Mammary microvascular endothelial cell (primary cell): Measurements from ENCODE around the gene SLC2A4. TPM values are rescaled to one million over a fixed set of nuclear protein-coding genes. Genes with fewer than 3 reads are reported as not detected.

Experiments used
- total RNA-seq: library from RNA; depleted of rRNA; stranded (reverse); fragments of >200 nt; gene quantifications from 2 replicates; pipeline ENCODE4 v1.2.3, GENCODE V29; 2015

The SLC2A4 gene
- total RNA-seq, result 0.10 and 0.13 TPM in 2 replicates

DNA sequence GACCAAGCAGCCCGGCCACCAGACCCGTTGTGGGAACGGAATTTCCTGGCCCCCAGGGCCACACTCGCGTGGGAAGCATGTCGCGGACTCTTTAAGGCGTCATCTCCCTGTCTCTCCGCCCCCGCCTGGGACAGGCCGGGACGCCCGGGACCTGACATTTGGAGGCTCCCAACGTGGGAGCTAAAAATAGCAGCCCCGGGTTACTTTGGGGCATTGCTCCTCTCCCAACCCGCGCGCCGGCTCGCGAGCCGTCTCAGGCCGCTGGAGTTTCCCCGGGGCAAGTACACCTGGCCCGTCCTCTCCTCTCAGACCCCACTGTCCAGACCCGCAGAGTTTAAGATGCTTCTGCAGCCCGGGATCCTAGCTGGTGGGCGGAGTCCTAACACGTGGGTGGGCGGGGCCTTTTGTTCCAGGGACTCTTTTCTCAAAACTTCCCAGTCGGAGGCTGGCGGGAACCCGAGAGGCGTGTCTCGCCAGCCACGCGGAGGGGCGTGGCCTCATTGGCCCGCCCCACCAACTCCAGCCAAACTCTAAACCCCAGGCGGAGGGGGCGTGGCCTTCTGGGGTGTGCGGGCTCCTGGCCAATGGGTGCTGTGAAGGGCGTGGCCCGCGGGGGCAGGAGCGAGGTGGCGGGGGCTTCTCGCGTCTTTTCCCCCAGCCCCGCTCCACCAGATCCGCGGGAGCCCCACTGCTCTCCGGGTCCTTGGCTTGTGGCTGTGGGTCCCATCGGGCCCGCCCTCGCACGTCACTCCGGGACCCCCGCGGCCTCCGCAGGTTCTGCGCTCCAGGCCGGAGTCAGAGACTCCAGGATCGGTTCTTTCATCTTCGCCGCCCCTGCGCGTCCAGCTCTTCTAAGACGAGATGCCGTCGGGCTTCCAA lies at the start of gene SLC2A4:
Gene SLC2A4, plus strand, starts transcription at position 645 of the 879 bp plus-strand sequence. Its CDS starts 217 bp downstream, at position 862.

DNA sequence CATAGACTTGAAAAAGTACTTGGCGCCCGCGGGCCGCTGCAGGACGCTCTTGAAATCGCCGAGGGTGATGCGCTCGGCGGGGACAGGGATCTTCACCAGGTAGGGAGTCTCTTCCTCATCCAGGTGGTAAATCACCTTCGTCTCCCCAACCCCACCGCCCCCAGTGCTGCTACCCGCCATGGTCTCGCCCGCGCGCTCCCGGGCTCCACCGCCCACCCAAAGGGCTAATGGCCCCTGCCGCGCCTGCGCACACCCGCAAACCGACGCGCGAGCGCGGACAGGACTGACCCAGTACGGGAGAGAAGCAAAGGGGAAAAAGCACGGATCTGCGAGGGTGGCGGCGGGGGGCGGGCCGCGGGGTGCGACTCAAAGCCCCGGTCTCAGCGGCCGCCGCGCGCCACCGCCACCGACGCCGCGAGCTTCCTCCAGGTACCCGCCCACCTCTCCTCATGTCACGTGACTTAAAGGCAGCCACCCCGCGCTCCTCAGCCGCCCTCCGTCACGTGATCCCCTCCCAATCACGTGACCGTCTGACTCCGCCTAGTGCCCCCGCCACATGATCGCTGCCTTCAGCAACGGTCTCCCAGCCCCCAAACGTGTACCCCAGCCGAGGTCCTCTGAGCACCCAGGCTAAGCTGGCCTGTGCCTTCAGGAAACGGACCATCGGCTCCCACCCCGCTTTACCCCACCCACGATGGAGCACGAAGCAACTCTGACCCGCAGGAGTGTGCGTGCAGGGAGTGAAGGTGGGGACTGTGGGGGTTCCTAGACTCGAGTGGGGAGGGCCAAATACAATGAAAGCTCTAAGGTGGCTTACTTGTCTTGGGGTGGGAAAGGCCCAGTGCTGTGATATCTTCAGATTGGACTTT lies 47.2 kb upstream of the SLC2A4 start, which contains the start of gene DVL2:
Gene DVL2, minus strand, starts transcription at position 435 of the 869 bp plus-strand sequence. Its CDS starts 255 bp downstream, at position 180.

DNA sequence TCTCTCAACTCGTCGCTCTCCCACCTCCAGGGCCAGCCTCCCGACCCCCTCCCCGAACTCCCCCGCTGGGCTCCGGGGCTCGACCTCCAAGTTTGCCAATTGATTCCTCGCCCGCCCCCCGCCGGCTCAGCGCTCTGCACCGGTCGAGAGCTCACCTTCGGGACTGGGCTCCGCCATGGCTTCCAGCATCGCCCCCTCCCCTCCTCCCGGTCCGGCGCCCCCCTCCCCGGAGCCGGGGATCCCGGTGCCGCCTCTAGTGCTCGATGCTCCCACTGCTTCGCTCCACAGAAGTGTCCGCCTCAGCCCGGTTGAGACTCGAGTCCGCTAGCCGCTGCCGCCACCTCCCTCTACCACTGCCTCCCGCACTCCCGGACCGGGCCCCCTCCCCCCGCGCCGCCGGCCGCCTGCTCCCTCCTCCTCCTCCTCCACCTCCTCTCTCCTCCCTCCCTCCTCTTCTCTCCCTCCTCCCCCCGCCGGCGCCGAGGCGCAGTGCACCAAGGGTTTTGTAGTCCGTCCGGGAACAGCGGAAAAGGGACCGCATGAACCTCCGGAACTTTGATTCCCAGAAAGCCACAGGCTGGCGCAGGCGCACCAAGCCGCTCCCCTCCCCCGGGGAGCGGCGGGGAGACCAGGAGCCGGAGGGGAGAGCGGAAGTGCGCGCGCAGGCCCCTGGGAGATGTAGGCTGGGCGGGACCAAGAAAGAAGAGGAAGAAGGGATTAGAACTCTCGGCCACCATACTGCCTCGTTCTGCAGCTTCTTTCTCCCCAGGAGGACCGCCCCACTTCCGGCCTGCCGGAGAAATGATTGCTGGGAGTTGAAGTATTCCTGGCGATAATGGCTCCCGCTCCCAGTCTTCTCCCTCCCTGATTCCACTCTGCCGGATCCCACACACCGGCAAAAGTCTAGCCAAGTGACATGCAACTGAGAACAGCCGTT lies 42.2 kb upstream of the SLC2A4 start, which contains the start of gene PHF23:
Gene PHF23, minus strand, starts transcription at position 367 of the 937 bp plus-strand sequence. Its CDS starts 178 bp downstream, at position 189.

DNA sequence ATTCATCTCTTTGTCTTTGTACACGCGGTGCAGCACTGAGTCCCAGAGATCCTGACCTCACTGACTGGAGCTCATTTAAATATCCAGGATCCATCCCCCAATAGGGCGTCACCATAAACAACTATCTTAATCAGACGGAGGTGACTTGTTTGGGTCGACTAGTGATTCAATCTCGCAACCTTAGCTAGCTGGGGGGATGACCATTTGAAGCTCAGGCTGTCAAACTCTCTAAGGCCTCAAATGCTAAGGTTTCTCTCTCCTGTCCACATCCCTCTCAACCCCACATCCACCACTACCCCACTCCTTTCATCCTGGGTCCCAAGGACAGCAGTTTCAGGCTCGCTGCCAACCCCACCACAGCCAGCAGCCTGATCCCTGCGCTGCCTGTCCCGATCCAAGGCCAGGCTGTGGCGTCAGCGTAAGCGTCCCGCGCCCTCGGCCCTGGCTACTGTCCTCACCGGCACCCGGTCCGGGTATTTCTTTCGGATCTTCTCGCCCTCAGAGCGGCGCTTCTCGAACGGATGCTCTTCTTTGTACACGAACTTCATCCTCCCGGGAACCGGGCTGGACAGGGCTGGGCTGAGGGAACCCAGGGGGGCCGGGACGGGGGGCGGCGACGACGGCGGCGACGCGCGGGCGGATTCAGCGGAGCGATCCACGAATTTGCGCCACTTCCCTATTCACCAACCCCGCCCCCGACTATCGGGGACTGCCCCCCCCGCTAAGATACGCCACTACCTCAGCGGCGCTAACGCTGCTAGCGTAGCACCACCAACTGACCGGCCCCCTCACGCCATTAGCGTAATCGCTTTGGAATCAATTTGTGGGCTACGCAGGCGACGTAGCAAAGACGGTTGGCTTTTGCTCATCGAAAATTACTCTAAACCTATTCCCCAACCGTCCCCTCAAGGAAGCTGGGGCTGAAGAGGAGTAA lies 39.5 kb upstream of the SLC2A4 start, which contains the start of gene GABARAP:
Gene GABARAP, minus strand, starts transcription at position 667 of the 934 bp plus-strand sequence. Its CDS starts 119 bp downstream, at position 548.

DNA sequence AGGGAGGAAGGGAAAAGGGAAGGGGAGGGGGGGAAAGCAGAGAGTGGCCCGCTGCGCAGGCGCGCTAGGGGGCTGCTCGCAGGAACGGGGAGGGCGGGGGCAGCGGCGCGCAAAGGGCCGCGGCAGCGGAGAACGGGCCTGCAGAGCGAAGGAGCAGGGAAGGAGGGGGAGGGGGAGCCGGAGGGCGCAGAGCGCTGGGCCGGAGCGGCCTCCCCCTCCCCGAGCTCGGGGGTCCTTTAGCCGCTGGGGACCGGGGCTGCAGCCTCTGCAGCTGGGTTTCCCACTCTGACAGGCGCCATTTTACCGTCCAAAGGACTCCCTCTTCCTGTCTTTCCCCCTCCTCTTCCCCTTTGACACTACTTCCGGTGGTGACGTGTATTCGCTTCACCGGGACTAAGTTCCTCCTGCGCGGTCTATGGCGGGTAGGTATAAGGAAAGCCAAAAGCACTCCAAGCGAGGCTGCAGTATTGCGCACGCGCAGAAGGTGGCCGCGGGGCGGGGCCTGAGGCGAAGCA lies 29.8 kb upstream of the SLC2A4 start, which contains the start of gene CTDNEP1:
Gene CTDNEP1, minus strand, starts transcription at position 74 of the 515 bp plus-strand sequence. CDS start 438 bp downstream, outside the sequence.

DNA sequence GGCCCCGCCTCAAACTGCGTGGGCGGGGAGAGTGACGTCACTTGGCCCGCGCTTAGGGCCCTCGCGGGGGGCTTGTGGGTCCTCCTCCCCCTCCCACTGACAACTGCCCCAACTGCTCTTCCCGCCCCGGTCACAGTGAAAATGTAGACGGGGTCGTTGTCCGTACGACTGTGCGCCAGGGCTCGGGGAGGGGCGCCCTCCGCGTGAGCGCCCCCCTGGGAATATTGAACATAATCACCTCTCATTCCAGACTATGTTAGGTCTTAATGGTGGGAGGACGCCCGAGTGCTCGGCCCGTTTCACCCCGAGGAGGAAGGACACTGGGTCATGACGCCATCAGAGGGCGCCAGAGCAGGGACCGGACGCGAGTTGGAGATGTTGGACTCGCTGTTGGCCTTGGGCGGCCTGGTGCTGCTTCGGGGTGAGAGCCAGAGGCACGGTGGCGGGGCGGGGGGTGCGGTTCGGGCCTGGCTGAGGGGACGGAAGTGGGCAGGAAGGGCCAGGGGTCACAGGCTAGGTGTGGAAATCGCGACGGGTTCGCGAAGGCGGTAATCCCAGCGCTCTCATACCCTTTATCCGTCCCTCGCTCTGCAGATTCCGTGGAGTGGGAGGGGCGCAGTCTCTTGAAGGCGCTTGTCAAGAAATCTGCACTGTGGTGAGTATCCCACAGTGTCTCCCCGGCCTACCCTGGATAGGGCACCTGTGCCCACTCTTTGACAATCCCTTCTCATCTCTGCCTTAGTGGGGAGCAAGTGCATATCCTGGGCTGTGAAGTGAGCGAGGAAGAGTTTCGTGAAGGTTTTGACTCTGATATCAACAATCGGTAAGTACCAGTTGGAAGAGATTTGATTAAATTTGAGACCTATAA lies 29.1 kb upstream of the SLC2A4 start, which contains the start of gene ELP5:
Gene ELP5, plus strand, starts transcription at position 40 of the 868 bp plus-strand sequence. Its CDS starts 336 bp downstream, at position 376.

DNA sequence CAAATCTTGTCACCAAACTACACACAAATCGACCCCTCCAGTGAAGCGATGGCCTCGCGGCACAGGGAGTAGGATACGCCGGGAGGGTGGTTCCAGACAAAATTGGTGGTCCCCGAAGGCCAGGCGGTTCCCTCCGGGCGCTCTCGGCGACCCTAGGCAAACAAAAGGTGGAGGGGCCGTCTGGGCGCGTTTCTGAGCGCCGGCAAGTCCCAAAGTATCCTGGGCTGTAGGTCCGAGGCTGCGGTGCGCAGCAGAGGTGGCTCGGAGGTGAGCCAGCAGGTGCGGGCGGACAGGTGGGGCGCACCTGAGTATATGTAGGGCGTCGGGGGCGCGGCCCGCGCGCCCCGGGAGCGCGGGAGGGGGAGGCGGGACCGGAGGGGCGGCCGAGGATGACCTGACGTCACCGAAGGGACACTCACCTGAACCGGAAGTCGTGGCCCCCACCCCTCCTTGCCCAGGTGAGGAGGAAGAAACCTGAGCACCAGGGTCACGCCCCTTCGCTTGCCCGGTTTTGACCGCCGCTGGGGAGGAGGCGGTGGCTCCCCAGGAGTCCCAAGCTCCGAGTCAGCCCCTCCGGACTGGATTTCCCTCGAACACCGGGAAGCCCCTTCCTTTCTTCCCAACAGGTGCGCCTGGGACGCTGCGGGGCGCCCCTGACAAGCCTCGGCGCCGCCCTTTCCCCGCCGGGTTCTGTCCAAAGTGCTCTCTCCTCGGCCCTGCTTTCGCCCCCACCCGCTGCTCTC lies 19.2 kb upstream of the SLC2A4 start, which contains the start of gene CLDN7:
Gene CLDN7, minus strand, starts transcription at position 287 of the 743 bp plus-strand sequence. CDS start 435 bp downstream, outside the sequence.

DNA sequence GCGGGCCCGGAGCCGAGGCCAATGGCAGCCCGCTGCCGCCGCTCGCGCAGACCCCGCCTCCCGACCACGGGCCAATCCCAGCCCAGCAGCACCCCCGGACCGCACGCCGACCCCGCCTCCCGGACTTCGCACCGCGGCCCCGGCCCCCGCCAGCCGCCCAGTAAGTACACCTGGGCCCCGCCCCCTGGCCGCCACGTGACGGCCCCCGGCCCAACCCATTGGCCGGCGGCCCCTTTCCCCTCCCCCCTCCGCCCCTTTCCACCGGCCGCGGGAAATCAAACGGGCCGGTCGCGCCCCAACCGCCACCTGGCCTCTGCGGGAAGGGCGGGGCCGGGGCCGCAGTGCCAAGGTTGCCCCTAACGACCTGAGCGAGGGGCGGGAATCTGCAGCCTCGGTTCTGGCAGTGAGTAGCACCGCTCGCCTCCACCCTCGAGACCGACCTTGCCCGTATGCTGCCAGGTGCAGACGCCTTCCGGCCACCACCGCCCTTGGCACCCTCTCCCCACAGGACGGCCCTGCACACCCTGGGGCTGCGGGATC lies 13.2 kb downstream of the SLC2A4 start, which contains the start of gene YBX2:
Gene YBX2, minus strand, starts transcription at position 26 of the 540 bp plus-strand sequence. CDS start 139 bp downstream, outside the sequence.

DNA sequence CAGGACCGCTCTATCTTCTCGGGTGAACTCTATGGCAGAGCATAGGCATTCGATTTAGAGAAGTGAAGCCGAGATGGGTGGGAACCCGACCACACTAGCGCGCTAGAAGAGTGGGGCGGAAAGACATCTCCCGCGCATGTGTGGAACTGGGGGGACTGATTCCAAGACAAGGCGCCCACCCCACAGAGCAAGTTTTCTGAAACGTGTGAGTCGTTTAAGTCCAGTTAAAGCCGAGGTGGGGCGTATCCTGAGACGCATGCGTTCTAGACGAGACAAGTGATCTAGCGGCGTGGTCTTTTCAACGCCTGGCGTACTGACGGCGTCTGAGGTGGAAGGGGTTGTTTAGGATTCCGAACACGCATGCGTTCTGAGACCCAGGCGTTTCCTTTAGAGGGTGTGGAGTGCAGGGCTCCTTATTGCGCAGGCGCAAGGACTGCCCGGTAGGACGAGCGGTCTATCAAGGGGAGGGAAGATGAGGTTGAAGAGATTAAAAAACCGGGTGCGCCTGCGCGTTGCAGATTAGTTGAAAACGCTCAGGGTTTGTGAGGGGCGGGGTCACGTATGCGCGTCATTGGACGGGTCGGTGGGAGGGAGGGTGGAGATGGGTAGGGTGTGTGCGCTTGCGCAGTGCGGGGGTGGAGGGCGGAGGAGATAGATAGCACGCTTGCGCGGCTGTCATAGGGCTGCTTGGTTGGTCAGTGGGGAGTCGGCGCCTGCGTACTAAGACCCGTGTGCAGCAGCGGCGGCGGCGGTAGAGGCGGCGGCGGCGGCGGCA lies 25.6 kb downstream of the SLC2A4 start, which contains the start of gene EIF5A:
Gene EIF5A, plus strand, starts transcription at position 718 of the 775 bp plus-strand sequence. CDS start 2,008 bp downstream, outside the sequence.

DNA sequence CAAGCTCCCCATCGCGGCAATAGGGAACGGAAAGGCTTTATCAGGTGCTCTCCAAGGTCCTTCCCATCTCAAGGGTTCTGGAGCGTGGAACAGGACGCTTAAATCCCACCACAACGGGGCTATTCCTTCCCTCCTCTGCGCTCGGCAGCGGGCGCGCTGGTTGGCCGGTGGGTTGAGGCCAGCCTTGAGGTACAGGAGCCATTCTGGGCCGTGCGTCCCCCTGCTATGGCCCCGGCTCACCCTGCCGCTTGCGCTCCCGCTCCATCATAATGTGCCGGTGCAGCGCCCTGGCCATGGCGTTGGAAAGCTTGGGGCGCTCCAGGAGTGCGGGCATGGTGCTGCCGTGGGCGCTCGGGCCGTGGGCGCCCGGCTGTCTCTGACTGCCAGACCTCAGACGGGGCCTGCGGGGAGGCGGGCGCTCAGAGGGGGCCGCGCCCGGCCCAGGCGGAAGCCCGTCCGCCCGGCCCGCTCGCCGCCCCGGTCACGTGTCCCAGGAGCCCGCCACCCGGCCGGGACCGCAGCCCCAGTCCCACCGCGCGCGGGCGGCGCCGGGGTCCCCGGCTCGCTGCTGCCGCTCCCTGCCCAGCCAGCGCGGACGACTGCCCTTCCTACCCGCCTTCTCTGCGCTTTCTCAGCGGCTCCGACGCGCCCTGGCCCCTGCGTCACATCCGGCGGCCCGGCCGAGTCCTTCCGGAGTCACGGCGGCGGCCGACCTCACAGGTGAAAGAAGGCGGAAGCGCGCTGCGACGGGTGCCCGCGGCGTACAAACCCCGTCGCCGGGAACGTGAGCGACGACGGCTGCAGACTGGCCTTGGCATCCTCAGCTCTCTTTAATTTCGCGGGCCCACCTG lies 33.4 kb downstream of the SLC2A4 start, which contains the start of gene GPS2:
Gene GPS2, minus strand, starts transcription at position 642 of the 851 bp plus-strand sequence. Its CDS starts 308 bp downstream, at position 334.

DNA sequence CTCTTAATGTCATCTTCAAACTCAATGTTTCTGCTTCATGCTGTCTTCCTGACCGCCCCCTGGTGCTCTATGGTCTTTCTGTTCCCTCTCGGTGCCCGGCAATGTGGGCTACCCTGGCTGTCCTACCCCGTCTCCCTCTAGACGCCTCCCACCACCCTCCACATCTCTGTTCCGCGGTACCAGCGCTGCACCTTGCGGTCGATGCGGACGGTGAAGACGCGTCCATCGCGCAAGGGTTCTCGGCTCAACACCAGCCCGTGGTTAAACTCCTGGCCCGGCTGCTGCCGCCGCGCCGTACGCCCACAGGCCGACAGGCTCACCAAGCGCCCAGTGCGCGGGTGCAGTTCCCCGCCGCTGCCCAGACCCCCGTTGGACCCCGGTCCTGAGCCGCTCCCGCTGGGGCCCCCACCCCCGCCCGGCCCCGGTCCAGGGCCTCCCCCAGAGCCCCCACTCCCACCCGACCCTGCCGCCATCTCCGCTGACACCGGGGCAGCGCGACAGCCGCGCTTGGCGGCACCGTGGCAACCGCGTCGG lies 47.4 kb downstream of the SLC2A4 start, which contains the start of gene NEURL4:
Gene NEURL4, minus strand, starts transcription at position 496 of the 534 bp plus-strand sequence. Its CDS starts 23 bp downstream, at position 473.

DNA sequence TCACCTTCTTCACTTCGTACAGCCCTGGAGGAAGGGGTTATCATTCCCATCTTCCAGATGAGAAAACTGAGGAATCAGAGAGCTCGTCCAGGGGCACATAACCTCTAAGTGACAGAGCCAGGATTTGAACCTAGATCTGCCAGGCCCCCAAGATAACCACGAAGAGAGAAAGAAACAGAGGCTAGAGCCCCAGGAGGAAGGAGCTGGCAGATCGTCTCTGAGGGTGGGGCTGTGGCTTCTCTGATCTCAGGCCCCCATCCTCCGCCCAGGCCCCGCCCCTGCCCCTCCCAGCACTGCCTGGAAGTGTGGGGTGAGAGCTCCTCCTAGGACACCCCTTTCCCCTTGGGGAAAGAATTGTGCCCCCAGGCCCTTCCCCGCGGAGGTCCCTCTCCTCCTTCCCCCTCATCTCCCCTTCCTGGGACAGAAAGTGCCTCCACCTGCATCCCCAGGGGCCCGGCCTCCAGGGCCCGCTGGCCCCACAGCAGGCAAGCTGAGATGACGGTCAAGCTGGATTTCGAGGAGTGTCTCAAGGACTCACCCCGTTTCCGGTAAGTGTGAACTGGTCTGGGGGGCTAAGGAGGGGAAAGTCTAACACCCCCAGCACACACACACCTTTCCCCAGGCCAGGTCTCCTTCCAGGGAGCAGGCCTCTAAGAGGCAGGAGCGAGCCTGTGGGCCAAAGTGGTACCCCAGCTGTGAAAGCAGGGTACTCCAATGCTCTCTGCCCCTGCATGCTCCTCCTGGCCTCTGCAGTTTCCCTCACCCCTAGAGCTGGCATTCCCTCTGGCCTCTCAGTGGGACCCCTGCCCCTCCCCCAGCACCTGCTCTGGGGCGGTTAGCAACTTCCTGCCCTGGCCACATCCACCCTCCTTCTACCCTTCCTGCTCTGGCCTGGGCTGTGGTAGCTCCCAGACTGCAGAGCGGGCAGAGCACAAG lies 55.0 kb downstream of the SLC2A4 start, which contains the start of gene ACAP1:
Gene ACAP1, plus strand, starts transcription at position 290 of the 936 bp plus-strand sequence. Its CDS starts 206 bp downstream, at position 496.

